ENCODE measurements around the gene UGT2B17.

UGT2B17 gene

GRCh38 chr4:68498413-68499007, 77.6 kb downstream of the UGT2B17 start:
- H4K20me1 ChIP-seq (ENCODE audit: insufficient read depth, low read length): no peaks in the 10 kb centered on the region
- no peak overlapping the region for H2AFZ ChIP-seq (ENCODE audit: low read depth, low read length)
- H3K4me1 ChIP-seq (ENCODE audit: insufficient read depth, low read length): no peaks in the 10 kb centered on the region
- ATAC-seq (ENCODE audit: insufficient read depth, low read depth) (peak; percentile 95), DNase-seq (peak; percentile 64)
- no peak overlapping the region for H3K4me3 ChIP-seq (ENCODE audit: low read depth in 1 of 2, low read length in 2 of 2)
- H3K4me2 ChIP-seq (ENCODE audit: insufficient read depth, low read length): no peak overlapping the region
- H3K36me3 ChIP-seq (ENCODE audit: insufficient read depth, low read length): no peaks in the 10 kb centered on the region
- TF ChIP-seq EZH2 (IDR thresholded peaks at IDR 0.05; ENCODE audit: borderline replicate concordance, low read depth, low read length, severe bottlenecking) (no peak), CTCF (IDR thresholded peaks at IDR 0.05; ENCODE audit: borderline replicate concordance, extremely low read depth, low read length, poor library complexity, severe bottlenecking) (peak; percentile 89)
- no peak overlapping the region for H3K9ac ChIP-seq (ENCODE audit: low read depth, low read length)
- H3K9me3 ChIP-seq (ENCODE audit: insufficient read depth, low read length, severe bottlenecking): no peaks in the 10 kb centered on the region
- H3K79me2 ChIP-seq (ENCODE audit: insufficient read depth, low read length): no peaks in the 10 kb centered on the region
- H3K27me3 ChIP-seq (ENCODE audit: insufficient read depth, low read length, poor library complexity): no peaks in the 10 kb centered on the region
- H3K27ac ChIP-seq (ENCODE audit: low read length): no peak overlapping the region

- H3K79me2 ChIP-seq (ENCODE audit: insufficient read depth, low read length): no peaks in the 10 kb centered on the region
- H2AFZ ChIP-seq (ENCODE audit: low read depth, low read length): no peak overlapping the region
- H3K27me3 ChIP-seq (ENCODE audit: insufficient read depth, low read length, poor library complexity): no peaks in the 10 kb centered on the region
- no peaks in the 10 kb centered on the region for H3K4me1 ChIP-seq (ENCODE audit: insufficient read depth, low read length)
- H3K4me2 ChIP-seq (ENCODE audit: insufficient read depth, low read length): no peak overlapping the region
- H3K27ac ChIP-seq (ENCODE audit: low read length): no peak overlapping the region
- no peaks in the 10 kb centered on the region for H3K9me3 ChIP-seq (ENCODE audit: insufficient read depth, low read length, severe bottlenecking)
- H4K20me1 ChIP-seq (ENCODE audit: insufficient read depth, low read length): no peaks in the 10 kb centered on the region
- no peaks in the 10 kb centered on the region for H3K36me3 ChIP-seq (ENCODE audit: insufficient read depth, low read length)
- no peak overlapping the region for H3K9ac ChIP-seq (ENCODE audit: low read depth, low read length)
- H3K4me3 ChIP-seq (ENCODE audit: low read depth in 1 of 2, low read length in 2 of 2): no peak overlapping the region
- TF ChIP-seq CTCF (IDR thresholded peaks at IDR 0.05; ENCODE audit: borderline replicate concordance, extremely low read depth, low read length, poor library complexity, severe bottlenecking): no peak
- no peak for TF ChIP-seq EZH2 (IDR thresholded peaks at IDR 0.05; ENCODE audit: borderline replicate concordance, low read depth, low read length, severe bottlenecking)
- ATAC-seq (ENCODE audit: insufficient read depth, low read depth) (no peak), DNase-seq (no peak)
Measured at GRCh38 chr4:68494688-68495087, 81.4 kb downstream of the UGT2B17 start.

GRCh38 chr4:68490826-68491457, 85.2 kb downstream of the UGT2B17 start:
- no peak for ATAC-seq (ENCODE audit: insufficient read depth, low read depth)
- Histone ChIP-seq H3K27me3 (ENCODE audit: insufficient read depth, low read length, poor library complexity) (no peaks in the 10 kb centered on the region), H3K9ac (ENCODE audit: low read depth, low read length) (no peak overlapping the region), H3K9me3 (ENCODE audit: insufficient read depth, low read length, severe bottlenecking) (no peaks in the 10 kb centered on the region), H3K4me1 (ENCODE audit: insufficient read depth, low read length) (no peaks in the 10 kb centered on the region), H3K4me3 (ENCODE audit: low read depth in 1 of 2, low read length in 2 of 2) (no peak overlapping the region), H2AFZ (ENCODE audit: low read depth, low read length) (no peak overlapping the region), H3K79me2 (ENCODE audit: insufficient read depth, low read length) (no peaks in the 10 kb centered on the region), H3K36me3 (ENCODE audit: insufficient read depth, low read length) (no peaks in the 10 kb centered on the region), H3K27ac (ENCODE audit: low read length) (no peak overlapping the region), H4K20me1 (ENCODE audit: insufficient read depth, low read length) (no peaks in the 10 kb centered on the region), H3K4me2 (ENCODE audit: insufficient read depth, low read length) (no peak overlapping the region)
- TF ChIP-seq CTCF (IDR thresholded peaks at IDR 0.05; ENCODE audit: borderline replicate concordance, extremely low read depth, low read length, poor library complexity, severe bottlenecking) (no peak), EZH2 (IDR thresholded peaks at IDR 0.05; ENCODE audit: borderline replicate concordance, low read depth, low read length, severe bottlenecking) (no peak)
- no peak for DNase-seq

Data from DND-41 (cell line).